Measurements from ENCODE around the gene PLCG2. TPM values are rescaled to one million over a fixed set of nuclear protein-coding genes. Genes with fewer than 3 reads are reported as not detected.

Gene PLCG2
- total RNA-seq, 1 donor from 2014 or later, result 9.1 TPM

- Mint-ChIP-seq H3K36me3 (ENCODE audit: insufficient read depth) (no peaks in the 10 kb centered on the region), H3K27me3 (peaks cover 3% of the 10 kb centered on the region), H3K4me3 (ENCODE audit: low read depth) (no peak overlapping the region), H3K9me3 (ENCODE audit: low read depth) (peaks cover 12% of the 10 kb centered on the region), H3K4me1 (ENCODE audit: low read depth) (peaks cover 3% of the 10 kb centered on the region), H3K27ac (peak overlapping the region; percentile 78)
- TF ChIP-seq CTCF (IDR thresholded peaks at IDR 0.05; ENCODE audit: unreplicated experiment), result no peak
- no peak for DNase-seq (ENCODE audit: low spot score, unreplicated experiment)
These were observed 34.6 kb downstream of the PLCG2 start for GRCh38 chr16:81813648-81814047.

- peaks cover 3% of the 10 kb centered on the region for H3K4me1 Mint-ChIP-seq (ENCODE audit: low read depth)
- H3K9me3 Mint-ChIP-seq (ENCODE audit: low read depth), result peaks cover 12% of the 10 kb centered on the region
- H3K27ac Mint-ChIP-seq, result no peak overlapping the region
- H3K4me3 Mint-ChIP-seq (ENCODE audit: low read depth), result no peak overlapping the region
- DNase-seq (ENCODE audit: low spot score, unreplicated experiment), result no peak
- TF ChIP-seq CTCF (IDR thresholded peaks at IDR 0.05; ENCODE audit: unreplicated experiment), result no peak
- no peaks in the 10 kb centered on the region for H3K36me3 Mint-ChIP-seq (ENCODE audit: insufficient read depth)
- H3K27me3 Mint-ChIP-seq, result peaks cover 3% of the 10 kb centered on the region
These were observed 35.8 kb downstream of the PLCG2 start for GRCh38 chr16:81814751-81815428.

- H3K36me3 Mint-ChIP-seq (ENCODE audit: insufficient read depth), result no peaks in the 10 kb centered on the region
- no peak overlapping the region for H3K4me3 Mint-ChIP-seq (ENCODE audit: low read depth)
- peaks cover 3% of the 10 kb centered on the region for H3K4me1 Mint-ChIP-seq (ENCODE audit: low read depth)
- peaks cover 12% of the 10 kb centered on the region for H3K9me3 Mint-ChIP-seq (ENCODE audit: low read depth)
- no peak for DNase-seq (ENCODE audit: low spot score, unreplicated experiment)
- H3K27me3 Mint-ChIP-seq, result peaks cover 3% of the 10 kb centered on the region
- H3K27ac Mint-ChIP-seq, result no peak overlapping the region
- TF ChIP-seq CTCF (IDR thresholded peaks at IDR 0.05; ENCODE audit: unreplicated experiment), result no peak
These were observed 36.3 kb downstream of the PLCG2 start for GRCh38 chr16:81815429-81815766.

GRCh38 chr16:81816351-81816750 is 37.3 kb downstream of the PLCG2 start:
- H3K4me3 Mint-ChIP-seq (ENCODE audit: low read depth), result no peak overlapping the region
- no peak for DNase-seq (ENCODE audit: low spot score, unreplicated experiment)
- H3K36me3 Mint-ChIP-seq (ENCODE audit: insufficient read depth), result no peaks in the 10 kb centered on the region
- no peak for TF ChIP-seq CTCF (IDR thresholded peaks at IDR 0.05; ENCODE audit: unreplicated experiment)
- H3K4me1 Mint-ChIP-seq (ENCODE audit: low read depth), result no peaks in the 10 kb centered on the region
- no peak overlapping the region for H3K27ac Mint-ChIP-seq
- H3K9me3 Mint-ChIP-seq (ENCODE audit: low read depth), result peaks cover 12% of the 10 kb centered on the region
- H3K27me3 Mint-ChIP-seq, result peaks cover 3% of the 10 kb centered on the region

GRCh38 chr16:81816793-81817210 is 37.7 kb downstream of the PLCG2 start:
- Mint-ChIP-seq H3K27ac (no peak overlapping the region), H3K36me3 (ENCODE audit: insufficient read depth) (no peaks in the 10 kb centered on the region), H3K4me3 (ENCODE audit: low read depth) (no peak overlapping the region), H3K9me3 (ENCODE audit: low read depth) (peaks cover 12% of the 10 kb centered on the region), H3K4me1 (ENCODE audit: low read depth) (no peaks in the 10 kb centered on the region), H3K27me3 (peaks cover 3% of the 10 kb centered on the region)
- no peak for TF ChIP-seq CTCF (IDR thresholded peaks at IDR 0.05; ENCODE audit: unreplicated experiment)
- no peak for DNase-seq (ENCODE audit: low spot score, unreplicated experiment)

All from progenitor cell of endocrine pancreas (in vitro differentiated cells).